ENCODE results near the gene PDZD4.

PDZD4 gene

GRCh38 chrX:153804100-153804595 is 26.2 kb downstream of the PDZD4 start:
- TF ChIP-seq ZFX (IDR thresholded peaks at IDR 0.05) (no peak), CTCF (conservative IDR thresholded peaks at IDR 0.05) (no peak)

GRCh38 chrX:153803211-153804099 is 26.9 kb downstream of the PDZD4 start:
- TF ChIP-seq CTCF (conservative IDR thresholded peaks at IDR 0.05), result no peak
- TF ChIP-seq ZFX (IDR thresholded peaks at IDR 0.05), result no peak
- H3K27ac ChIP-seq, result no peak overlapping the region

More at GRCh38 chrX:153804100-153804595, 26.2 kb downstream of the PDZD4 start:
- no peak overlapping the region for H3K27ac ChIP-seq

GRCh38 chrX:153802513-153803045 is 27.8 kb downstream of the PDZD4 start:
- TF ChIP-seq ZFX (IDR thresholded peaks at IDR 0.05) (no peak), CTCF (conservative IDR thresholded peaks at IDR 0.05) (no peak)
- no peak overlapping the region for H3K27ac ChIP-seq

GRCh38 chrX:153801669-153802068 is 28.7 kb downstream of the PDZD4 start:
- H3K27ac ChIP-seq, result no peak overlapping the region
- TF ChIP-seq CTCF (conservative IDR thresholded peaks at IDR 0.05) (no peak), ZFX (IDR thresholded peaks at IDR 0.05) (no peak)

GRCh38 chrX:153800746-153801145 is 29.6 kb downstream of the PDZD4 start:
- TF ChIP-seq CTCF (conservative IDR thresholded peaks at IDR 0.05) (no peak), ZFX (IDR thresholded peaks at IDR 0.05) (no peak)
- no peak overlapping the region for H3K27ac ChIP-seq

GRCh38 chrX:153800177-153800722 is 30.1 kb downstream of the PDZD4 start:
- TF ChIP-seq ZFX (IDR thresholded peaks at IDR 0.05) (no peak), CTCF (conservative IDR thresholded peaks at IDR 0.05) (no peak)
- no peak overlapping the region for H3K27ac ChIP-seq

- no peak overlapping the region for H3K27ac ChIP-seq
- no peak for TF ChIP-seq ZFX (IDR thresholded peaks at IDR 0.05)
- no peak for TF ChIP-seq CTCF (conservative IDR thresholded peaks at IDR 0.05)
Observed at GRCh38 chrX:153799326-153799725, 31.0 kb downstream of the PDZD4 start.
